ENCODE measurements around the gene RFFL.

DNA sequence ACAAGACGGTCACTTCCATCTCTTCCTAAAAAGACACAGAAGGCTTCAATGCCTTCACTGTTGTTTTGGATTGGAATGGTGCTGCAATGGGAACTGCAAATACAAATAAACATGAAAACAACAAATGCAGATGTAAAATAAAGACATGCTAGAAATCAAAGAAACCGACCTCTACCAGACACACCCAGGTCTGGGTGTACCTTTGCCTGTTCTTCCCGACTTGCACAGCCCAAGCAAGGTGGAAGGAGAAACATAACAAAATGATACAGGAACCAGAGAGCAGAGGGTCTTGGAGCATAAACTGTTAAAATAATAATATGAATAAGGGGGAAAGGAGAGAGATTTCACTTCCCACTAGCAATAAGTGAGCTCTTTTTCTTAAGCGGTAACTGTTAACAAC lies 17.3 kb downstream of the RFFL start:
- TF ChIP-seq YY1 (IDR thresholded peaks at IDR 0.05; ENCODE audit: insufficient read depth, insufficient read length) (no peak), ZNF274 (IDR thresholded peaks at IDR 0.05; ENCODE audit: low read depth, low read length) (no peak), SUZ12 (IDR thresholded peaks at IDR 0.05; ENCODE audit: extremely low read depth, insufficient read depth, insufficient read length) (no peak)

All from NT2/D1 (cell line).